H1 (cell line): ENCODE data around the gene SYDE2. TPM values are rescaled to one million over a fixed set of nuclear protein-coding genes. Genes with fewer than 3 reads are reported as not detected.

Experiments
- CTCF ChIA-PET: fragments of 300-600 bp; sonication (Branson Sonifier 250); formaldehyde crosslinking; loops from one replicate; lab custom pipeline; 2021; ENCODE audit not compliant: partially characterized antibody; lab: Charles Lee
- POLR2A ChIA-PET: fragments of 300-600 bp; sonication (Branson Sonifier 250); formaldehyde crosslinking; loops from one replicate; lab custom pipeline; 2021; ENCODE audit warnings: inconsistent platforms; ENCODE audit not compliant: partially characterized antibody; lab: Charles Lee
- DNase-seq, 2 experiments: peaks; one replicate each; pipeline versions ENCODE4 v3.0.0 to v3.0.0-alpha.2; 2010 to 2022; ENCODE audit warnings: low spot score in 2 of 2, low read depth in 1 of 2, mixed read lengths in 1 of 2
- FAIRE-seq: peaks from 2 replicates; lab custom pipeline; 2011; peaks lifted over from hg19 to GRCh38; lab: Jason Lieb, UNC
- H2AFZ ChIP-seq: 2 replicates; pipeline ENCODE4 v1.8.1; 2012; ENCODE audit warnings: low read length, inconsistent platforms
- H2AK5ac ChIP-seq: 2 replicates; pipeline ENCODE4 v1.6.1; 2013; ENCODE audit warnings: low read depth, low read length
- H2BK120ac ChIP-seq: replicated peaks from 2 replicates; pipeline ENCODE3; 2013; ENCODE audit warnings: low read depth, low read length, inconsistent platforms
- H2BK12ac ChIP-seq: 2 replicates; pipeline ENCODE4 v1.6.1; 2013; ENCODE audit warnings: low read depth, low read length
- H2BK15ac ChIP-seq: 2 replicates; pipeline ENCODE4 v1.6.1; 2013; ENCODE audit warnings: low read length
- H2BK20ac ChIP-seq: 2 replicates; pipeline ENCODE4 v1.6.1; 2013; ENCODE audit warnings: low read length
- H2BK5ac ChIP-seq: 2 replicates; pipeline ENCODE4 v1.6.1; 2013; ENCODE audit warnings: low read depth, low read length
- H3K14ac ChIP-seq: 2 replicates; pipeline ENCODE4 v1.6.1; 2013; ENCODE audit warnings: inconsistent platforms; ENCODE audit not compliant: insufficient read length
- H3K18ac ChIP-seq: 2 replicates; pipeline ENCODE4 v1.6.1; 2013; ENCODE audit warnings: low read length; ENCODE audit errors: extremely low read depth
- H3K23ac ChIP-seq: 2 replicates; pipeline ENCODE4 v1.6.1; 2013; ENCODE audit warnings: inconsistent platforms; ENCODE audit not compliant: insufficient read length
- H3K23me2 ChIP-seq: 2 replicates; pipeline ENCODE4 v1.6.1; 2013; ENCODE audit warnings: low read depth, low read length
- H3K27ac ChIP-seq: 2 replicates; pipeline ENCODE4 v1.6.1; 2011; ENCODE audit warnings: low read depth, low read length, inconsistent platforms
- H3K27me3 ChIP-seq, 4 experiments: replicated peaks in 1 of 4; 1 replicate in 1 of 4; 2 replicates in 3 of 4; pipeline versions ENCODE4 v1.6.1 to v1.8.1; 2011 to 2013; ENCODE audit warnings: low read length in 3 of 4, mild to moderate bottlenecking in 3 of 4, inconsistent platforms in 2 of 4, mixed read lengths in 2 of 4, moderate library complexity in 1 of 4; ENCODE audit not compliant: control insufficient read depth in 3 of 4, insufficient read depth in 3 of 4; ENCODE audit errors: extremely low read depth in 1 of 4
- H3K36me3 ChIP-seq, 4 experiments: 2 replicates each; pipeline versions ENCODE4 v1.6.1 to v1.8.1; 2011 to 2013; ENCODE audit warnings: mild to moderate bottlenecking in 4 of 4, low read length in 3 of 4, moderate library complexity in 2 of 4, control low read depth in 1 of 4, inconsistent platforms in 1 of 4; ENCODE audit not compliant: insufficient read depth in 4 of 4, control insufficient read depth in 2 of 4
- H3K4ac ChIP-seq: replicated peaks from 2 replicates; pipeline ENCODE3; 2013; ENCODE audit warnings: low read length, low read depth, mixed read lengths, inconsistent platforms; ENCODE audit not compliant: insufficient read length
- H3K4me1 ChIP-seq, 4 experiments: replicated peaks in 1 of 4; 1 replicate in 1 of 4; 2 replicates in 3 of 4; pipeline versions ENCODE4 v1.6.1 to v1.8.1; 2011 to 2013; ENCODE audit warnings: low read length in 3 of 4, inconsistent platforms in 2 of 4, mixed read lengths in 1 of 4; ENCODE audit not compliant: insufficient read depth in 4 of 4, control insufficient read depth in 3 of 4
- H3K4me2 ChIP-seq, 2 experiments: 2 replicates each; pipeline versions ENCODE4 v1.6.1 to v1.8.1; 2011 to 2013; ENCODE audit warnings: low read depth in 2 of 2, low read length in 2 of 2, control low read depth in 1 of 2, inconsistent platforms in 1 of 2, mild to moderate bottlenecking in 1 of 2; ENCODE audit not compliant: insufficient read depth in 1 of 2
- H3K4me3 ChIP-seq, 4 experiments: fragments of 200-600, 300-600 bp in 1 of 4; sonication (generic), shearing (Covaris generic), sonication (Bioruptor Twin) in 1 of 4; 2 replicates each; pipeline versions ENCODE4 v1.5.1 to v1.8.1; 2011 to 2016; ENCODE audit warnings: low read length in 4 of 4, low read depth in 3 of 4, control low read depth in 2 of 4, inconsistent platforms in 2 of 4, mild to moderate bottlenecking in 2 of 4, mixed read lengths in 1 of 4, moderate library complexity in 1 of 4; ENCODE audit not compliant: insufficient read depth in 2 of 4; ENCODE audit errors: extremely low read depth in 1 of 4
- H3K56ac ChIP-seq: replicated peaks from 2 replicates; pipeline ENCODE3; 2013; ENCODE audit warnings: low read depth, mild to moderate bottlenecking, mixed read lengths, low read length, inconsistent platforms; ENCODE audit not compliant: insufficient read length
- H3K79me1 ChIP-seq: 2 replicates; pipeline ENCODE4 v1.6.1; 2013; ENCODE audit warnings: low read depth, low read length, control low read depth
- H3K79me2 ChIP-seq, 2 experiments: 2 replicates each; pipeline versions ENCODE4 v1.6.1 to v1.8.1; 2012 to 2013; ENCODE audit warnings: low read length in 2 of 2, mild to moderate bottlenecking in 2 of 2, inconsistent platforms in 1 of 2; ENCODE audit not compliant: insufficient read depth in 2 of 2, control insufficient read depth in 1 of 2
- H3K9ac ChIP-seq, 4 experiments: replicated peaks in 1 of 4; 1 replicate in 1 of 4; 2 replicates in 3 of 4; pipeline versions ENCODE4 v1.6.1 to v1.8.1; 2011 to 2013; ENCODE audit warnings: low read depth in 3 of 4, low read length in 3 of 4, control low read depth in 2 of 4, mild to moderate bottlenecking in 2 of 4, moderate library complexity in 2 of 4, inconsistent platforms in 1 of 4; ENCODE audit errors: extremely low read depth in 1 of 4
- H3K9me3 ChIP-seq, 2 experiments: 2 replicates each; pipeline versions ENCODE4 v1.6.1 to v1.8.1; 2012 to 2013; ENCODE audit warnings: mild to moderate bottlenecking in 2 of 2, moderate library complexity in 2 of 2, control low read depth in 1 of 2, inconsistent platforms in 1 of 2, low read depth in 1 of 2, low read length in 1 of 2, mixed read lengths in 1 of 2; ENCODE audit not compliant: insufficient read depth in 2 of 2
- H4K20me1 ChIP-seq, 2 experiments: replicated peaks in 1 of 2; 2 replicates each; pipeline versions ENCODE3 to v1.8.1; 2011 to 2013; ENCODE audit warnings: inconsistent platforms in 2 of 2, low read length in 2 of 2, mild to moderate bottlenecking in 1 of 2; ENCODE audit not compliant: insufficient read depth in 2 of 2, control insufficient read depth in 1 of 2
- H4K5ac ChIP-seq: 2 replicates; pipeline ENCODE4 v1.6.1; 2013; ENCODE audit warnings: low read length, low read depth, mixed read lengths, inconsistent platforms; ENCODE audit not compliant: insufficient read length
- H4K8ac ChIP-seq: 2 replicates; pipeline ENCODE4 v1.8.0; 2013; ENCODE audit warnings: mild to moderate bottlenecking, moderate library complexity, low read length, inconsistent platforms; ENCODE audit not compliant: insufficient read depth; ENCODE audit errors: extremely low read depth
- H4K91ac ChIP-seq: replicated peaks from 2 replicates; pipeline ENCODE3; 2013; ENCODE audit warnings: low read length, mixed read lengths, inconsistent platforms; ENCODE audit not compliant: insufficient read length
- EGR1 ChIP-seq: IDR thresholded peaks from 2 replicates; pipeline ENCODE4 v1.6.1; 2011; ENCODE audit warnings: low read depth, low read length, borderline replicate concordance
- KDM1A ChIP-seq: fragments of 200-600, 300-600 bp; sonication (generic); IDR thresholded peaks from 2 replicates; pipeline ENCODE4 v1.7.1; 2016; ENCODE audit warnings: mild to moderate bottlenecking, low read length, borderline replicate concordance
- KDM5A ChIP-seq: fragments of 200-600 bp; IDR thresholded peaks from 2 replicates; pipeline ENCODE4 v1.7.1; 2012; ENCODE audit warnings: mild to moderate bottlenecking, low read length, inconsistent platforms, mixed read lengths
- PHF8 ChIP-seq: fragments of 200-600 bp; sonication (generic); conservative IDR thresholded peaks from 2 replicates; pipeline ENCODE4 v1.7.1; 2012; ENCODE audit warnings: low read depth, mild to moderate bottlenecking, inconsistent platforms, low read length, moderate library complexity
- POLR2AphosphoS5 ChIP-seq: IDR thresholded peaks from 2 replicates; pipeline ENCODE4 v1.6.1; 2011; ENCODE audit warnings: low read depth, low read length
- SIX5 ChIP-seq: IDR thresholded peaks from 2 replicates; pipeline ENCODE4 v1.6.1; 2011; ENCODE audit warnings: mild to moderate bottlenecking, low read depth, low read length
- WGBS, 2 experiments: shearing (Covaris generic) in 1 of 2; methylation state at CpG; one replicate each; pipeline versions ENCODE4 v1.1.6 to v1.1.7; 2013 to 2015; ENCODE audit warnings: low lambda C conversion rate in 2 of 2, mixed read lengths in 2 of 2, inconsistent platforms in 1 of 2, low coverage in 1 of 2, missing lambda C conversion rate in 1 of 2; ENCODE audit not compliant: insufficient replicate concordance in 2 of 2, insufficient coverage in 1 of 2, insufficient read length in 1 of 2; ENCODE audit errors: extremely low coverage in 1 of 2, missing lambda C conversion rate in 1 of 2; 5-methylcytosine and 5-hydroxymethylcytosine counted together
- polyA plus RNA-seq, 7 experiments: library from polyadenylated mRNA; depleted of rRNA in 3 of 7; stranded (reverse) in 5 of 7; unstranded in 2 of 7; fragments of >200 nt in 5 of 7; fragments of 200-250 nt in 2 of 7; gene quantifications; 1 replicate in 5 of 7; 2 replicates in 1 of 7; 4 replicates in 1 of 7; pipeline versions ENCODE4 v1.2.1 to v1.2.3, GENCODE V29; 2011 to 2013; ENCODE audit warnings: missing spikeins in 2 of 7, mixed read lengths in 2 of 7
- total RNA-seq: library from RNA; stranded (reverse); fragmentation: NEBNext Ultra II Directional; extraction: Animal tissue kit (Norgen Biotek cat#: 25700); gene quantifications from 2 replicates; pipeline ENCODE4 v1.2.1, GENCODE V29; 2021

SYDE2 gene
- total and polyA plus RNA-seq, 2 of the 8 experiments (the other 6 are each of a cell fraction or from before 2014, with no cell fraction given): 1.6 to 14.6 TPM

GRCh38 chr1:85245456-85245855 is 44.6 kb upstream of the SYDE2 start:
- H2BK12ac ChIP-seq: no peak overlapping the region
- H4K8ac ChIP-seq: no peak overlapping the region
- no peak for FAIRE-seq
- no peak overlapping the region for H3K23ac ChIP-seq
- no peaks in the 10 kb centered on the region for H3K79me1 ChIP-seq
- no peak overlapping the region for H2BK120ac ChIP-seq
- no peaks in the 10 kb centered on the region; a peak in 2 of 7 replicates for H3K4me1 ChIP-seq
- H3K36me3 ChIP-seq: no peaks in the 10 kb centered on the region; a peak in 1 of 8 replicates
- no peaks in the 10 kb centered on the region for H3K27me3 ChIP-seq
- no peak overlapping the region for H2AFZ ChIP-seq
- H2BK15ac ChIP-seq: no peak overlapping the region
- H3K9ac ChIP-seq: no peak overlapping the region
- H2BK5ac ChIP-seq: no peak overlapping the region
- no peaks in the 10 kb centered on the region for H3K79me2 ChIP-seq
- no peak overlapping the region for H3K56ac ChIP-seq
- no peak overlapping the region for H4K91ac ChIP-seq
- H3K4me2 ChIP-seq: no peak overlapping the region
- peaks cover 4% of the 10 kb centered on the region in 2 experiments; a peak in 2 of 4 replicates for H3K9me3 ChIP-seq
- no peak overlapping the region for H2BK20ac ChIP-seq
- H3K18ac ChIP-seq: no peak overlapping the region
- DNase-seq: no peak
- no peak overlapping the region for H3K4ac ChIP-seq
- H2AK5ac ChIP-seq: no peak overlapping the region
- no peaks in the 10 kb centered on the region for H3K23me2 ChIP-seq
- H4K20me1 ChIP-seq: no peaks in the 10 kb centered on the region
- POLR2A ChIA-PET: no interaction called here
- no peak overlapping the region for H3K27ac ChIP-seq
- WGBS, 2 experiments: 100% methylated on average over 1 of the region's 1 CpG; no CpG with 5 or more reads in 1 of the 2 experiments
- CTCF ChIA-PET: interaction anchor here (1.6 to 10.5 kb wide), 6 partner anchors 11 to 300 kb away, joined by 4 to 115 read pairs (median 14); partner anchors contain the start of gene C1orf52
- no peak overlapping the region for H3K4me3 ChIP-seq
- no peak overlapping the region for H3K14ac ChIP-seq
- H4K5ac ChIP-seq: no peak overlapping the region
- TF ChIP-seq PHF8: no peak
- no peak for TF ChIP-seq KDM5A
- TF ChIP-seq SIX5: no peak
- no peak for TF ChIP-seq POLR2AphosphoS5
- TF ChIP-seq EGR1: no peak
- TF ChIP-seq KDM1A: no peak
